DLD1 (cell line): ENCODE data around the gene TTBK1.

ENCODE experiments used
- in situ Hi-C: cut with HindIII; loops from 2 replicates; pipeline ENCODE4 v1.10.0; 2017; ENCODE audit warnings: low sequenced_read_pairs

The TTBK1 gene

GRCh38 chr6:43254138-43254817 is 11.0 kb downstream of the TTBK1 start:
- in situ Hi-C loops, result no loop called here

GRCh38 chr6:43254846-43255245 is 11.6 kb downstream of the TTBK1 start:
- in situ Hi-C loops, result no loop called here

GRCh38 chr6:43255408-43256054 is 12.2 kb downstream of the TTBK1 start:
- in situ Hi-C loops, result no loop called here

- in situ Hi-C loops, result no loop called here
Observed at GRCh38 chr6:43256670-43257366, 13.5 kb downstream of the TTBK1 start.

- in situ Hi-C loops, result no loop called here
Observed at GRCh38 chr6:43257367-43258145, 14.3 kb downstream of the TTBK1 start.

GRCh38 chr6:43258180-43258579 is 14.9 kb downstream of the TTBK1 start:
- in situ Hi-C loops, result no loop called here

GRCh38 chr6:43258807-43259686 is 15.8 kb downstream of the TTBK1 start:
- in situ Hi-C loops, result no loop called here

GRCh38 chr6:43260791-43261190 is 17.5 kb downstream of the TTBK1 start:
- in situ Hi-C loops, result no loop called here

GRCh38 chr6:43261198-43261597 is 17.9 kb downstream of the TTBK1 start:
- in situ Hi-C loops, result no loop called here

GRCh38 chr6:43262000-43262779 is 18.9 kb downstream of the TTBK1 start:
- in situ Hi-C loops, result no loop called here

GRCh38 chr6:43262780-43263313 is 19.6 kb downstream of the TTBK1 start:
- in situ Hi-C loops, result no loop called here

GRCh38 chr6:43263314-43264178 is 20.3 kb downstream of the TTBK1 start:
- in situ Hi-C loops, result no loop called here

- in situ Hi-C loops, result no loop called here
Observed at GRCh38 chr6:43264599-43265145, 21.4 kb downstream of the TTBK1 start.

GRCh38 chr6:43265564-43265963 is 22.3 kb downstream of the TTBK1 start:
- in situ Hi-C loops, result no loop called here

GRCh38 chr6:43267619-43268354 is 24.5 kb downstream of the TTBK1 start:
- in situ Hi-C loops, result no loop called here

- in situ Hi-C loops, result no loop called here
Observed at GRCh38 chr6:43268355-43268700, 25.0 kb downstream of the TTBK1 start.

- in situ Hi-C loops, result no loop called here
Observed at GRCh38 chr6:43268782-43269272, 25.5 kb downstream of the TTBK1 start.
